Duodenal mucosa (tissue), 2 donors: ENCODE data around the gene GSG1L.

Experiments
- H3K27ac ChIP-seq: one replicate; pipeline ENCODE4 v1.7.0; 2013; ENCODE audit warnings: low read depth, low read length
- H3K27me3 ChIP-seq, 2 donors: one replicate each; pipeline ENCODE4 v1.7.0; 2013; ENCODE audit warnings: low read length in 2 of 2, control low read depth in 1 of 2; ENCODE audit not compliant: insufficient read depth in 2 of 2, control insufficient read depth in 1 of 2
- H3K36me3 ChIP-seq, 2 donors: one replicate each; pipeline ENCODE4 v1.7.0; 2013; ENCODE audit warnings: low read length in 2 of 2, control low read depth in 1 of 2; ENCODE audit not compliant: insufficient read depth in 2 of 2, control insufficient read depth in 1 of 2
- H3K4me1 ChIP-seq, 2 donors: one replicate each; pipeline ENCODE4 v1.7.0; 2013; ENCODE audit warnings: low read length in 2 of 2, control low read depth in 1 of 2; ENCODE audit not compliant: insufficient read depth in 2 of 2, control insufficient read depth in 1 of 2
- H3K4me3 ChIP-seq, 2 donors: one replicate each; pipeline ENCODE4 v1.7.0; 2013; ENCODE audit warnings: low read length in 2 of 2, low read depth in 1 of 2
- H3K9ac ChIP-seq, 2 donors: one replicate each; pipeline ENCODE4 v1.7.0; 2013; ENCODE audit warnings: low read length in 2 of 2, low read depth in 1 of 2
- H3K9me3 ChIP-seq, 2 donors: one replicate each; pipeline ENCODE4 v1.7.0; 2013; ENCODE audit warnings: low read length in 2 of 2, control low read depth in 1 of 2; ENCODE audit not compliant: control insufficient read depth in 1 of 2

GSG1L gene

GRCh38 chr16:27935076-27935475 is 128.4 kb downstream of the GSG1L start:
- H3K9me3 ChIP-seq = no peaks in the 10 kb centered on the region

GRCh38 chr16:27932542-27933135 is 130.9 kb downstream of the GSG1L start:
- Histone ChIP-seq H3K36me3 (no peaks in the 10 kb centered on the region), H3K27ac (no peak overlapping the region), H3K9ac (no peak overlapping the region), H3K4me1 (no peaks in the 10 kb centered on the region), H3K4me3 (no peak overlapping the region), H3K27me3 (peaks cover 0 to 4% of the 10 kb centered on the region in 2 donors), H3K9me3 (no peaks in the 10 kb centered on the region)

More at GRCh38 chr16:27935076-27935475, 128.4 kb downstream of the GSG1L start:
- peaks cover 0 to 4% of the 10 kb centered on the region in 2 donors for H3K27me3 ChIP-seq
- H3K36me3 ChIP-seq = no peaks in the 10 kb centered on the region
- no peak overlapping the region for H3K27ac ChIP-seq
- no peak overlapping the region for H3K9ac ChIP-seq
- no peaks in the 10 kb centered on the region for H3K4me1 ChIP-seq
- H3K4me3 ChIP-seq = no peak overlapping the region

GRCh38 chr16:27929818-27930217 is 133.7 kb downstream of the GSG1L start:
- no peak overlapping the region for H3K9ac ChIP-seq
- H3K27me3 ChIP-seq = no peaks in the 10 kb centered on the region
- H3K36me3 ChIP-seq = no peaks in the 10 kb centered on the region
- H3K27ac ChIP-seq = no peak overlapping the region
- no peaks in the 10 kb centered on the region for H3K9me3 ChIP-seq
- H3K4me3 ChIP-seq = no peak overlapping the region
- no peaks in the 10 kb centered on the region for H3K4me1 ChIP-seq

GRCh38 chr16:27928542-27928941 is 135.0 kb downstream of the GSG1L start:
- Histone ChIP-seq H3K9ac (no peak overlapping the region), H3K27me3 (no peaks in the 10 kb centered on the region), H3K4me3 (no peak overlapping the region), H3K27ac (no peak overlapping the region), H3K36me3 (no peaks in the 10 kb centered on the region), H3K9me3 (no peaks in the 10 kb centered on the region), H3K4me1 (no peaks in the 10 kb centered on the region)

- no peak overlapping the region for H3K9ac ChIP-seq
- H3K27ac ChIP-seq = no peak overlapping the region
- no peak overlapping the region for H3K4me3 ChIP-seq
- no peaks in the 10 kb centered on the region for H3K9me3 ChIP-seq
- H3K36me3 ChIP-seq = no peaks in the 10 kb centered on the region
- H3K27me3 ChIP-seq = no peaks in the 10 kb centered on the region
- H3K4me1 ChIP-seq = no peaks in the 10 kb centered on the region
Observed at GRCh38 chr16:27927266-27927901, 136.1 kb downstream of the GSG1L start.

GRCh38 chr16:27925612-27926011 is 137.9 kb downstream of the GSG1L start:
- H3K9me3 ChIP-seq = no peaks in the 10 kb centered on the region
- H3K9ac ChIP-seq = no peak overlapping the region
- no peak overlapping the region for H3K4me3 ChIP-seq
- no peaks in the 10 kb centered on the region for H3K27me3 ChIP-seq
- no peaks in the 10 kb centered on the region for H3K36me3 ChIP-seq
- no peak overlapping the region for H3K27ac ChIP-seq
- H3K4me1 ChIP-seq = no peaks in the 10 kb centered on the region

- Histone ChIP-seq H3K4me1 (no peaks in the 10 kb centered on the region), H3K9ac (no peak overlapping the region), H3K27me3 (no peaks in the 10 kb centered on the region), H3K4me3 (no peak overlapping the region), H3K27ac (no peak overlapping the region), H3K36me3 (no peaks in the 10 kb centered on the region), H3K9me3 (no peaks in the 10 kb centered on the region)
Observed at GRCh38 chr16:27924411-27925118, 138.9 kb downstream of the GSG1L start.

- no peak overlapping the region for H3K4me3 ChIP-seq
- no peaks in the 10 kb centered on the region for H3K36me3 ChIP-seq
- no peaks in the 10 kb centered on the region for H3K9me3 ChIP-seq
- H3K27ac ChIP-seq = no peak overlapping the region
- H3K27me3 ChIP-seq = no peaks in the 10 kb centered on the region
- no peak overlapping the region for H3K9ac ChIP-seq
- H3K4me1 ChIP-seq = no peaks in the 10 kb centered on the region
Observed at GRCh38 chr16:27923751-27924150, 139.8 kb downstream of the GSG1L start.

- H3K4me1 ChIP-seq = no peaks in the 10 kb centered on the region
- no peaks in the 10 kb centered on the region for H3K9me3 ChIP-seq
- H3K4me3 ChIP-seq = no peak overlapping the region
- H3K27me3 ChIP-seq = no peaks in the 10 kb centered on the region
- no peaks in the 10 kb centered on the region for H3K36me3 ChIP-seq
- H3K9ac ChIP-seq = no peak overlapping the region
- no peak overlapping the region for H3K27ac ChIP-seq
Observed at GRCh38 chr16:27922433-27922832, 141.1 kb downstream of the GSG1L start.

GRCh38 chr16:27921134-27921533 is 142.4 kb downstream of the GSG1L start:
- Histone ChIP-seq H3K4me1 (no peaks in the 10 kb centered on the region), H3K4me3 (no peak overlapping the region), H3K9me3 (no peaks in the 10 kb centered on the region), H3K27ac (no peak overlapping the region), H3K27me3 (no peaks in the 10 kb centered on the region), H3K36me3 (no peaks in the 10 kb centered on the region), H3K9ac (no peak overlapping the region)
